Panc1 (cell line): ENCODE results near the gene HEYL. TPM values are rescaled to one million over a fixed set of nuclear protein-coding genes. Genes with fewer than 3 reads are reported as not detected.

ENCODE experiments used
- ATAC-seq: fragments of 200-7000 bp; cut with Tn5 transposase; 2 replicates; pipeline ENCODE4 v1.9.1; 2020; ENCODE audit warnings: mild to moderate bottlenecking, moderate library complexity
- BruUV-seq: library from RNA; stranded (reverse); fragments of 400-500 nt; replicated peaks from 2 replicates; lab custom pipeline; 2021; lab: Mats Ljungman, UMichigan
- CTCF ChIA-PET: fragments of 300-600 bp; sonication (Branson Sonifier 250); formaldehyde crosslinking; loops from one replicate; lab custom pipeline; 2022; ENCODE audit warnings: antibody characterized with exemption; lab: Charles Lee
- POLR2A ChIA-PET: fragments of 300-600 bp; sonication (Branson Sonifier 250); formaldehyde crosslinking; loops from one replicate; lab custom pipeline; 2022; ENCODE audit warnings: antibody characterized with exemption; lab: Charles Lee
- DNase-seq: peaks from one replicate; pipeline ENCODE4 v3.0.0-alpha.2; 2010; ENCODE audit warnings: low read depth, low spot score
- H3K27ac ChIP-seq: 2 replicates; pipeline ENCODE4 v1.5.1; 2011; ENCODE audit warnings: mild to moderate bottlenecking, low read length, inconsistent platforms
- H3K27me3 ChIP-seq: fragments of 200-500 bp; sonication (Bioruptor generic); 2 replicates; pipeline ENCODE4 v1.6.0; 2014; ENCODE audit warnings: low read length, inconsistent platforms; ENCODE audit not compliant: control insufficient read depth, insufficient read depth
- H3K36me3 ChIP-seq: fragments of 200-500 bp; sonication (Bioruptor generic); 2 replicates; pipeline ENCODE4 v1.5.1; 2014; ENCODE audit warnings: inconsistent platforms, mild to moderate bottlenecking, low read length, moderate library complexity; ENCODE audit not compliant: control insufficient read depth, insufficient read depth
- H3K4me1 ChIP-seq: 2 replicates; pipeline ENCODE4 v1.5.1; 2011; ENCODE audit warnings: inconsistent platforms, mild to moderate bottlenecking, low read length, moderate library complexity; ENCODE audit not compliant: control insufficient read depth, insufficient read depth
- H3K4me3 ChIP-seq, 2 experiments: 2 replicates each; pipeline ENCODE4 v1.5.1; 2011 to 2012; ENCODE audit warnings: low read depth in 2 of 2, low read length in 2 of 2, mild to moderate bottlenecking in 2 of 2, inconsistent platforms in 1 of 2, moderate library complexity in 1 of 2
- H3K9me3 ChIP-seq: fragments of 200-500 bp; sonication (Bioruptor generic); 2 replicates; pipeline ENCODE4 v1.5.1; 2014; ENCODE audit warnings: low read depth, mild to moderate bottlenecking, inconsistent platforms, low read length, moderate library complexity; ENCODE audit not compliant: control insufficient read depth, insufficient read depth
- CTCF ChIP-seq: fragments of 450-650 bp; IDR thresholded peaks from 2 replicates; pipeline ENCODE4 v1.5.1; 2017; ENCODE audit warnings: mild to moderate bottlenecking
- POLR2AphosphoS5 ChIP-seq: IDR thresholded peaks from 2 replicates; pipeline ENCODE4 v1.6.1; 2012; ENCODE audit warnings: mild to moderate bottlenecking, low read depth, low read length, moderate library complexity
- REST ChIP-seq, 2 experiments: IDR thresholded peaks; 2 replicates each; pipeline ENCODE4 v1.6.1; 2011 to 2012; ENCODE audit warnings: low read depth in 2 of 2, control low read depth in 1 of 2, low read length in 1 of 2, mild to moderate bottlenecking in 1 of 2, moderate library complexity in 1 of 2; ENCODE audit not compliant: insufficient read depth in 1 of 2
- SIN3A ChIP-seq: IDR thresholded peaks from 2 replicates; pipeline ENCODE4 v1.6.1; 2012; ENCODE audit warnings: low read depth, mild to moderate bottlenecking, low read length, moderate library complexity, borderline replicate concordance; ENCODE audit not compliant: insufficient read depth
- TCF7L2 ChIP-seq: IDR thresholded peaks from 2 replicates; pipeline ENCODE4 v1.6.1; 2011; ENCODE audit warnings: mild to moderate bottlenecking, low read depth, low read length, inconsistent platforms
- in situ Hi-C: cut with HindIII; loops from 2 replicates; pipeline ENCODE4 v1.10.0; 2016; ENCODE audit warnings: low sequenced_read_pairs, low pct_unique_long_range_greater_than_20kb
- intact Hi-C: fragments of 100-400 bp; cut with micrococcal nuclease; formaldehyde crosslinking; loops from one replicate; pipeline ENCODE4 v1.10.0; 2022; ENCODE audit not compliant: unreplicated experiment
- total RNA-seq: library from RNA; stranded (reverse); gene quantifications from one replicate; pipeline ENCODE4 v1.2.1, GENCODE V29; 2021; ENCODE audit not compliant: unreplicated experiment

The HEYL gene
- total RNA-seq, 1 experiment from 2014 or later, result 2.3 TPM

GRCh38 chr1:39670689-39671088 is 31.2 kb upstream of the HEYL start:
- H3K4me3 ChIP-seq, result no peak overlapping the region
- no peak for DNase-seq
- no TSS peak for BruUV-seq
- H3K27ac ChIP-seq, result no peak overlapping the region
- no peaks in the 10 kb centered on the region for H3K9me3 ChIP-seq
- in situ Hi-C loops, result no loop called here
- no peaks in the 10 kb centered on the region for H3K4me1 ChIP-seq
- ATAC-seq, result no peak
- ChIA-PET CTCF (no interaction called here), POLR2A (no interaction called here)
- no peaks in the 10 kb centered on the region for H3K36me3 ChIP-seq
- H3K27me3 ChIP-seq, result peaks cover 13% of the 10 kb centered on the region
- intact Hi-C loops, result no loop called here
- TF ChIP-seq POLR2AphosphoS5 (no peak), REST (IDR thresholded peaks at IDR 0.05; ENCODE audit: insufficient read depth in 1 of 2, low read depth in 2 of 2, low read length in 1 of 2) (no peak), TCF7L2 (no peak), SIN3A (no peak)

GRCh38 chr1:39668894-39669293 is 29.5 kb upstream of the HEYL start:
- Histone ChIP-seq H3K4me3 (no peak overlapping the region), H3K27me3 (peaks cover 13% of the 10 kb centered on the region), H3K27ac (no peak overlapping the region), H3K4me1 (no peaks in the 10 kb centered on the region), H3K36me3 (no peaks in the 10 kb centered on the region), H3K9me3 (no peaks in the 10 kb centered on the region)
- ATAC-seq, result no peak
- in situ Hi-C loops, result no loop called here
- intact Hi-C loops, result no loop called here
- ChIA-PET POLR2A (no interaction called here), CTCF (no interaction called here)
- TF ChIP-seq TCF7L2 (no peak), SIN3A (no peak), POLR2AphosphoS5 (no peak), REST (IDR thresholded peaks at IDR 0.05; ENCODE audit: insufficient read depth in 1 of 2, low read depth in 2 of 2, low read length in 1 of 2) (no peak)
- BruUV-seq, result no TSS peak
- DNase-seq, result no peak

GRCh38 chr1:39668111-39668510 is 28.7 kb upstream of the HEYL start:
- H3K4me1 ChIP-seq, result no peaks in the 10 kb centered on the region
- TF ChIP-seq REST (IDR thresholded peaks at IDR 0.05; ENCODE audit: insufficient read depth in 1 of 2, low read depth in 2 of 2, low read length in 1 of 2) (no peak), TCF7L2 (no peak), CTCF (no peak), SIN3A (no peak), POLR2AphosphoS5 (no peak)
- no TSS peak for BruUV-seq
- in situ Hi-C loops (no loop called here), intact Hi-C loops (no loop called here)
- no peak overlapping the region for H3K27ac ChIP-seq
- no peaks in the 10 kb centered on the region for H3K9me3 ChIP-seq
- H3K36me3 ChIP-seq, result no peaks in the 10 kb centered on the region
- no peak for ATAC-seq
- ChIA-PET POLR2A (no interaction called here), CTCF (no interaction called here)
- H3K4me3 ChIP-seq, result no peak overlapping the region
- peaks cover 13% of the 10 kb centered on the region for H3K27me3 ChIP-seq
- DNase-seq, result no peak
